Effector memory CD8-positive, alpha-beta T cell (primary cell): ENCODE measurements around the gene NDUFA5.
A peak's percentile ranks its signal among the peaks of the same experiment; 100 is the strongest.
"Not testable (repeated sequence)": the region's sequence is repeated elsewhere in the genome, so short reads cannot be mapped to it uniquely, and the experiment has no call there.

ENCODE experiments used
- ATAC-seq: fragments of 150-1000 bp; cut with Tn5 transposase; replicated peaks from 2 replicates; pipeline ENCODE4 v1.10.0; 2021; ENCODE audit warnings: mild to moderate bottlenecking, moderate library complexity
- DNase-seq, 3 experiments: peaks; one replicate each; pipeline ENCODE4 v3.0.0; 2021
- H3K27ac Mint-ChIP-seq, 2 donors: one replicate each; pipeline ENCODE4 v1.8.0; 2022; ENCODE audit warnings: mild to moderate bottlenecking in 2 of 2, mixed read lengths in 2 of 2, moderate library complexity in 2 of 2
- H3K27me3 Mint-ChIP-seq, 2 donors: one replicate each; pipeline ENCODE4 v1.8.0; 2022; ENCODE audit warnings: mixed read lengths in 2 of 2
- H3K36me3 Mint-ChIP-seq: one replicate; pipeline ENCODE4 v1.8.0; 2022; ENCODE audit warnings: mild to moderate bottlenecking, moderate library complexity, mixed read lengths; ENCODE audit not compliant: insufficient read depth
- H3K4me1 Mint-ChIP-seq, 2 donors: one replicate each; pipeline ENCODE4 v1.8.0; 2022; ENCODE audit warnings: low read depth in 2 of 2, mixed read lengths in 2 of 2
- H3K4me3 Mint-ChIP-seq, 2 donors: one replicate each; pipeline ENCODE4 v1.8.0; 2022; ENCODE audit warnings: mild to moderate bottlenecking in 2 of 2, mixed read lengths in 2 of 2, moderate library complexity in 2 of 2
- H3K9me3 Mint-ChIP-seq, 2 donors: one replicate each; pipeline ENCODE4 v1.8.0; 2022; ENCODE audit warnings: mixed read lengths in 2 of 2

Gene NDUFA5

DNA sequence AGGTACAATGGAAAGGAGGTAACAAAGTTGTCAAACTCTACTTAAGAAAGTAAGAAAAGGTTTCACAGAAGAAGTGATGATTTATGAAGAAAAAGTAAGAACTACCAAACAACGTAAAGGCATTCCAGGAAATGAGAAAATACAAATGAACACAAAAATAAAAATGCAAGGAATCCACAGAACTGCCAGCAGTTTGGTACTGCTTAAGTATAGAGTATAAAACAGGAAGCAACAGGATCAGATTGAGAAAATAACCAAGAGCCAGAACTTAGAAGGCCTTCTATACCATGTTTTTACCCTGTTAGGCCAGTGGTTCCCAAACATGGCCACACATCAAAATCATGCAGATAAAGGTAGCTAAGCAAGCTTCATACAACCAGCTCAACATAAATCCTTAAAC, 9.2 kb downstream of the NDUFA5 start:
- peaks cover 48% of the 10 kb centered on the region for H3K36me3 Mint-ChIP-seq
- no peaks in the 10 kb centered on the region for H3K27me3 Mint-ChIP-seq
- no peaks in the 10 kb centered on the region for H3K9me3 Mint-ChIP-seq
- ATAC-seq = no peak
- no peak for DNase-seq
- H3K27ac Mint-ChIP-seq = no peak overlapping the region
- no peak overlapping the region for H3K4me3 Mint-ChIP-seq
- H3K4me1 Mint-ChIP-seq = peaks cover 27 to 33% of the 10 kb centered on the region in 2 donors

DNA sequence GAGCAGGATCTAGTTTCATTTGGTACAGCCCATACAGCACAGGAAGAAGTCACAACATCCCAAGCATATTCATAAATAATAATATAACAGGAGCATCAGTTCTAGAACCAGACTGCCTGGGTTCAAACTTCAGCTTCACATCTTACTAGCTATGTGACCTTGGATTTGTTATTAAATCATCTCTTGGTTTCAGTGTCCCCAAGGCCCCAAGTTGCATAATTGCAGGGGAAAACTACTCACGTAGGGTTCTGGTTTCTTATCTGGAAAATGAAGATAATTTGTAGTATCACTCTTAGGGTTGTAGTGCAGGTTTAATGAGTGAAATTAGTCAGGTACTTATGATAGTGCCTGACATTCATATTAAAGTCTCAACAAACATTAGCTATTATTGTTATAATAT, 17.7 kb downstream of the NDUFA5 start:
- DNase-seq = no peak
- peaks cover 20% of the 10 kb centered on the region for H3K36me3 Mint-ChIP-seq
- no peaks in the 10 kb centered on the region for H3K27me3 Mint-ChIP-seq
- peaks cover 4% of the 10 kb centered on the region in 2 donors for H3K4me1 Mint-ChIP-seq
- no peaks in the 10 kb centered on the region for H3K9me3 Mint-ChIP-seq
- H3K27ac Mint-ChIP-seq = no peak overlapping the region
- no peak overlapping the region for H3K4me3 Mint-ChIP-seq
- no peak for ATAC-seq

DNA sequence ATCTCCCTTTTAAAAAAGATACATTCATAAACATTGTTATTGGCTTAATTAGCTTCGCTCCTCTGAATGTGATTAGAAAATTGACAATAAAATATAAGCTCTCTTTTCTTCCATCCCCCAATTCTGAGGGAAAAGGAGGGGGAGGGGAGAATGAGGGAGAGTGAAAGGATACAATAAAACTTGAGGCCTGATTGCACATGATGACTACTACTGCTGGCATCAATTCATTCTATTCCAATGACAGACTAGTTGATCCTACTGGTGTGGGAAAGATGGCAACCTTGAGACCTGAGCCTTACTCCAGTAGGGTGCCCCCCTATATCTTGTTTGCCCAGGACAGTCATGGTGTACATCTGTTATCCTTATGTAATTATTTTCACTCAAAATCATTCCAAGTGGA, 18.7 kb downstream of the NDUFA5 start:
- H3K4me3 Mint-ChIP-seq = no peak overlapping the region
- DNase-seq (no peak), ATAC-seq (no peak)

DNA sequence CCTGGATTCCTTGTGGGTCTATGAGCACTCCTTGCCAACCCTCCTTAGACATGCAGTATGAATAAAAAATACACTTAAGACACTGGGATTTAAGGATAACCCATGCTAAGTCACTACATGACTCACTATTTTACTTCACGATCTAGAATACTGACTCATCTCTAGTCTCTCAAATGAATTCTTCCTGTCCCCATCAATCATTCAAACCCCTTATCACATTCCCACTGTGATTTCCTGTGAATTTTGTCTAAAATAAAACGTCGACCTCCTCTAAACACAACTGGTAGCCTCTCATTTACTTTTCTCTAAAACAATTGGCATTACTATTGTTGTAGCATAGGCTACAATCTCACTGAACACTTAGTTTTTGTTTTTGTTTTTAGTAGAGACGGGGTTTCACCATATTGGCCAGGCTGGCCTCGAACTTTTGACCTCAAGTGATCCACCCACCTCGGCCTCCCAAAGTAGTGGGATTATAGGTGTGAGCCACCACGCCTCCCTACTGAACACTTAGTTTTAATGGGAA, 19.4 kb downstream of the NDUFA5 start:
- Mint-ChIP-seq H3K4me1 (peaks cover 10 to 18% of the 10 kb centered on the region in 2 donors), H3K36me3 (peaks cover 21% of the 10 kb centered on the region), H3K27ac (no peak overlapping the region), H3K27me3 (no peaks in the 10 kb centered on the region), H3K4me3 (no peak overlapping the region), H3K9me3 (no peaks in the 10 kb centered on the region)
- DNase-seq = no peak
- ATAC-seq = no peak

More for the DNA sequence above, 18.7 kb downstream of the NDUFA5 start:
- Mint-ChIP-seq H3K27me3 (no peaks in the 10 kb centered on the region), H3K36me3 (peaks cover 23% of the 10 kb centered on the region), H3K27ac (no peak overlapping the region), H3K9me3 (no peaks in the 10 kb centered on the region), H3K4me1 (peaks cover 10 to 14% of the 10 kb centered on the region in 2 donors)

DNA sequence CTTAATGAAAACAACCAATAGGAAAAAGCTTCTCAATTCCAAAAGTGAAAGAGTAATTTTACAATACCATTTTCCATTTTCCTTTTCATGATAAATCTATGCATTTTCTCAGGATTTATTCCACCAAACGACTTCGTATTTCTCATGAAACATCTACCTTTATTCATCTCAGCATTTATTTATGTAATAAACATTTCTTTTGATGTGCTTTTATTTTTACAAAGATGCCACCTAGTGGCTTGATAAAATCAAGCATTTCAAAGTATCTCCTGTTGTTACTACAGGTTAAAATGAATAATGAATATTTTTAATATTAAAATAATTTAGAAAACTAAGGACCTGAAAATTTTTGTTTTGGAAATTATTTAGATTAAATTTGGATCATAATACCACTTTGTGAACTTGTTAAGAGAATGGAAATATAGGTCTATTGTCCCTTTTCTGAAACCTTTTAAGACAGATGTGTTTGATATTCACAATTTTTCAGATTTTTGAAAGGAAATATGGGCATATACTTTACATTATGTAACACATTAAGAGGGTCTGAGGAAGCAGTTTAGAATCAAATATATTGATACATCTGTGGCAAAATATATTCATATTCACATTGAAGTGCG, 20.5 kb downstream of the NDUFA5 start:
- peaks cover 15% of the 10 kb centered on the region for H3K36me3 Mint-ChIP-seq
- no peaks in the 10 kb centered on the region for H3K9me3 Mint-ChIP-seq
- no peak overlapping the region for H3K4me3 Mint-ChIP-seq
- H3K27me3 Mint-ChIP-seq = peaks cover 3% of the 10 kb centered on the region in 2 donors
- no peak for ATAC-seq
- peaks cover 13 to 26% of the 10 kb centered on the region in 2 donors for H3K4me1 Mint-ChIP-seq
- DNase-seq = no peak
- no peak overlapping the region for H3K27ac Mint-ChIP-seq

DNA sequence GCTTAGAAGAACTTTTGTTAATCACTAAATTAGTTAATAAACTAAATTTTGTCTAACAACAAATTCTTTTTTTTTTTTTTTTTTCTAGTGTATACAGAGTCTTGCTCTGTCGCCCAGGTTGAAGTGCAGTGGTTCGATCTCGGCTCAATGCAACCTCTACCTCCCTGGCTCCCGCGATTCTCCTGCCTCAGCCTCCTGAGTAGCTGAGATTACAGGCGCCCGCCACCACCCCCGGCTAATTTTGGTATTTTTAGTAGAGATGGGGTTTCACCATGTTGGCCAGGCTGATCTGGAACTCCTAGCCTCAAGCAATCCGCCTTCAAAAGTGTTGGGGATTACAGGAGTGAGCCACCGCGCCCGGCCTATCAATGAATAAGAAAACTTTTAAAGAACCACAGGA, 22.1 kb downstream of the NDUFA5 start:
- peaks cover 6 to 8% of the 10 kb centered on the region in 2 donors for H3K27me3 Mint-ChIP-seq
- peak overlapping the region; percentile 93 for H3K27ac Mint-ChIP-seq
- peak in 1 of 3 experiments; percentile 6 for DNase-seq
- peak overlapping the region; percentile 93 to 94 for H3K4me3 Mint-ChIP-seq
- H3K9me3 Mint-ChIP-seq = no peaks in the 10 kb centered on the region
- H3K36me3 Mint-ChIP-seq = peaks cover 12% of the 10 kb centered on the region
- ATAC-seq = no peak
- H3K4me1 Mint-ChIP-seq = peaks cover 13 to 29% of the 10 kb centered on the region in 2 donors

DNA sequence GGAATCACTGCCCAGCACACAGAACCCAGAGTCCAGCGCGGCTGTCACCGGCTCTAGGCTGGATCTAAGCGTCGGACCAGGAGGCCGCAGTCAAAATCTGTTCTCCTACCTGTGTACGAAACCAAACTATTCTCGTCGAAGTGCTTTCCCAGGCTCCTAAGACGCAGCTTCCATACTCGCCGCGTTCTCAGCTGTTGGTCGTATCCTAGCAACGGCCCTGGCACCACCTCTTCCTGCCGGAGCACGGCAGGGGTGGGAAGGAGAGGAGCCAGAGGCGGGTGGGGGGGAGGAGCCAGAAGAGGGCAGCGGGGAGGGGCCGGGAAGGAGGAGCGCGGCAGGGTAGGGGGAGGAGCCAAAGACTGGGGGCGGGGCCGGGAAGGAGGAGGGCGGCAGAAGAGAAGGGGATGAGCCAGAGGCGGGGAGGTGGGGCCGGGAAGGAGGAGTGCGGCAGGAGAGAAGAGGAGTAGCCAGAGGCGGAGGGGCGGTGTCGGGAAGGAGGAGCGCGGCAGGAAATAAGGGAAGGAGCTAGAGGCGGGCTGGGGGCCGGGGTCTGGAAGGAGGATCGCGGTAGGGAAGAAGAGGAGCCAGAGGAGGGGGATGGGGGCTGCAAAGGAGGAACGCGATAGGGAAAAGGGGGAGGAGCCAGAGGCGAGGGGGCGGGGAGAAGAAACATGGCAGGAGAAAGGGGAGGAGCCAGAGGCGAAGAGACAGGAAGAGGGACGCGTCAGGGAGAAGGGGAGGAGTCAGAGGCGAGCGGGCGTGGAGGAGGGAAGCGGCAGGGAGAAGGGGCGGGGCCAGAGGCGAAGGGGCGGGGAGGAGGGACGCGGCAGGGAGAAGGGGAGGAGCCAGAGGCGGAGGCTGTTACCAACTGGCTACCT, 23.0 kb downstream of the NDUFA5 start, which contains the start of gene IQUB:
IQUB (minus strand) TSS at position 213 of the 878 bp plus-strand sequence. CDS start 22,255 bp downstream, outside the sequence.
- H3K4me1 Mint-ChIP-seq = peaks cover 13 to 29% of the 10 kb centered on the region in 2 donors
- peak within 1 kb of the TSS; percentile 93 for H3K27ac Mint-ChIP-seq
- peak within 1 kb of the TSS; percentile 93 to 94 for H3K4me3 Mint-ChIP-seq
- H3K27me3 Mint-ChIP-seq = peaks cover 6 to 8% of the 10 kb centered on the region in 2 donors
- peak; percentile 79 for ATAC-seq
- no peaks in the 10 kb centered on the region for H3K9me3 Mint-ChIP-seq
- peaks cover 12% of the 10 kb centered on the region for H3K36me3 Mint-ChIP-seq
- DNase-seq = peak; percentile 83 to 90 (median 88)

DNA sequence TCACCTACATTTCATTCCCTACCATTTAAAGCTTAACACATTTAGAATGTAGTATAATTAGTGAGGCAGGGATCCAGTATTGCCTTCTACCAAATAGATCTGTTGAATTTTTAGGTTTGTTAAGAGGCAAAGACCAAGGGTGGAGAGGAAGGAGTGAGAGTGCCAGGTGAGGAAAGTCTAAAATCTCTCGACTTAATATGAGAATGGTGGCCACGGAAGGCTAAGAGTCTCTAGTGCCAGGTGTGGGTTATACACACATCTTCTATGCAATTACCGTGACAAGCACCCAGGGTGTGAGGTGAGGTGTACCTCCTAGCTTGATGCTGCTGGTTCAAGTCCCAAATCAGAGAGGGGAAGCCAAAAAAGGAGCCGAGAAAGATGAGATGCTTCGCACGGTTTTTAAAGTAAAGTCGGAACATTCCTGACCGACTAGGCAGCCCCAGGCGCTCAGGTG, 23.7 kb downstream of the NDUFA5 start:
- Mint-ChIP-seq H3K36me3 (peaks cover 12% of the 10 kb centered on the region), H3K4me3 (peak overlapping the region; percentile 93 to 94), H3K27ac (peak overlapping the region; percentile 93), H3K9me3 (no peaks in the 10 kb centered on the region), H3K27me3 (peaks cover 6 to 8% of the 10 kb centered on the region in 2 donors), H3K4me1 (peaks cover 13 to 29% of the 10 kb centered on the region in 2 donors)
- ATAC-seq (peak; percentile 33), DNase-seq (peak in 2 of 3 experiments; percentile 25 to 29)

DNA sequence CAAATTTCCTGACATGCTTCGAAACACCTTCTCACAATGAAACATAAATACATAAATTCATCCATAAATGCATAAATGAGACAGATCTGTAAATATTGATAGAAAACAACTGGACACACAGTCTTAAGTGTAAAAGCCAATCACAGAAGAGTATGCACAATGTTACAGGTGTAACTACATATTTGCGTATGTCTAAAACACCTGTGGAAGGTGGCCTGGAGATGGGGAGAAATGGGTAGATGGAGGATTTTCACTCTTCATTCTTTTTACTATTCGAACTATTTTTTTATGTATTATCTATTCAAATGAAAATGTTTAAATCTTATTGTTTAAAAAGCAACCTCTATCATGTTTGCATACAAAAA, 24.1 kb downstream of the NDUFA5 start:
- no peak for DNase-seq
- Mint-ChIP-seq H3K27ac (peak overlapping the region in 1 of 2 donors; percentile 93), H3K36me3 (peaks cover 12% of the 10 kb centered on the region), H3K27me3 (peaks cover 6 to 8% of the 10 kb centered on the region in 2 donors), H3K4me1 (peaks cover 13 to 29% of the 10 kb centered on the region in 2 donors), H3K9me3 (no peaks in the 10 kb centered on the region), H3K4me3 (peak overlapping the region; percentile 93 to 94)
- ATAC-seq = no peak

DNA sequence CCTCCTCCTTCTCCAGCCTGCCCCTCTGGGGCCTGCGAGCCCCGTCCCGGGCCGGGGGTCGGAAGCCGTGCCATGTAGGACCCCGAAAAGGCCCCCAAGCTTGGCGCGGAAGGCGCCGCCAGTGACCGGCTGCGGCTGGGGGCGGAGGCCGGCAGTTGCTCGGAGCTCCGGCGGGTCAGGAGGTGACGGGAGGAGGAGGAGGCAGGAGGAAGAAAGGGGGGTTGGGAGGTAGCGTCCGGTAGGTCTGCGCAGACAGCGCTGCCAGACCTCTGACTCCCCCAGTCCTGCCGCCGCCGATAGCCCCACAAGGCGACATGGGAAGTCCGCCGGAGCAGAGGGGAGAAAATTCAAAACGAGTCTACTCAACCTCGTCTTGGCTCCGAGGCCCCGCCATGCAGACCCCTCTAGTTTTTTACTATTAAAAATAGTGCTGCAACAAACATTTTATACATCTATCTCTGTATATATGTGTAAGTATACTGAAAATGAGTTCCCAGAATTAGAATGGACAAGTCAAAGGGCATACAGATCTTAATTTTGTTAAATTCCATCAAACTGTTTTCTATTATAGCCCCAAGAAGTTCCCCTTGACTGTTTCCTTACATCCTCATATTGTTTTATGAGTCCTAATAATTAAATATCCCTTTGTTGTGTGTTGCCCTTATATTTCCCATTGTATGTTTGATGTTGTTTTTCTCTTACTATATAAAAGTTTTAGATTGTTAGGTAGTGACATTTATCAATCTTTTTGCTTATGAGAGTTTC, 24.6 kb downstream of the NDUFA5 start:
- Mint-ChIP-seq H3K36me3 (peaks cover 12% of the 10 kb centered on the region), H3K4me1 (peaks cover 13 to 29% of the 10 kb centered on the region in 2 donors), H3K4me3 (peak overlapping the region; percentile 93 to 94)
- H3K27me3 Mint-ChIP-seq, ATAC-seq, H3K27ac Mint-ChIP-seq, H3K9me3 Mint-ChIP-seq: not testable (repeated sequence)
- peak; percentile 2 to 31 (median 15) for DNase-seq

DNA sequence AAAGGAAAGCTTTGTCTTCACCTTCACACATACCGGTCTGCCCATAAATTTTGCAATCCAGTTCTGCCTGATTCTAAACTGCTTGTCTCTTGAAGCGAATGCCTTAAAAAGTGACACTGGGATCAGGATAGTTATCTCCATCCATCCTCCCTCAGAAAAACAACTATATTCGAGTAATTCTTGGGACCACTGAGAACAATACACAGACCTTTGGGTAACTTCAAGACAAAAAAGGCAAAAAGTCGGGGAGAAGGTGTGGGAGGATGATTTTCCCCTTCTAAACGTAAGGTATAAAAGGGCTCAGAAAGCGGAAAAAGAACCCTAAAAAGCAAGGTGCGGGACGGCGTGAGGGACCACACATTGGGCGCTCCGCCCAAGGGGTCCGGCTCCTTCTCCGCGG, 25.3 kb downstream of the NDUFA5 start:
- H3K27ac Mint-ChIP-seq, ATAC-seq, H3K27me3 Mint-ChIP-seq, DNase-seq, H3K9me3 Mint-ChIP-seq: not testable (repeated sequence)
- peak overlapping the region; percentile 56 to 94 for H3K4me3 Mint-ChIP-seq
- H3K4me1 Mint-ChIP-seq = peaks cover 13 to 29% of the 10 kb centered on the region in 2 donors
- peaks cover 12% of the 10 kb centered on the region for H3K36me3 Mint-ChIP-seq

DNA sequence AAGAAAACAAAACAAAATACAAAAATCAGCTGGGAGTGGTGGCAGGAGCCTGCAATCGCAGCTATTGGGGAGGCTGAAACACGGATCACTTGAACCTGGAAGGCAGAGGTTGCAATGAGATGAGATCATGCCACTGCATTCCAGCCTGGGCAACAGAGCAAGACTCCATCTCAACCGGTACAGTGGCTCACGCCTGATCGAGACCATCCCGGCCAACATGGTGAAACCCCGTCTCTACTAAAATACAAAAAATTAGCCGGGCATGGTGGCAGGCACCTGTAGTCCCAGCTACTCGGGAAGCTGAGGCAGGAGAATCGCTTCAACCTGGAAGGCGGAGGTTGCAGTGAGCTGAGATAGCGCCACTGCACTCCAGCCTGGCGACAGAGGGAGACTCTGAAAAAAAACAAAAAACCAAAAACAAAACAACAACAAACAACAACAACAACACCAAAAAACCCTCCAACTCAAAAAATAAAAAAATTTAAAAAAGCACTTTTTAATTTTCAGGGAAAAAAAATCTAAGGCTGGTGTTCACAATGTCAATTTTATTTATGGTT, 27.5 kb downstream of the NDUFA5 start:
- not testable (repeated sequence) for H3K27ac Mint-ChIP-seq, DNase-seq, ATAC-seq, H3K4me3 Mint-ChIP-seq, H3K9me3 Mint-ChIP-seq
- peaks cover 19 to 22% of the 10 kb centered on the region in 2 donors for H3K27me3 Mint-ChIP-seq
- H3K4me1 Mint-ChIP-seq = peaks cover 12 to 27% of the 10 kb centered on the region in 2 donors
- peaks cover 10% of the 10 kb centered on the region for H3K36me3 Mint-ChIP-seq
